HepG2 (cell line): ENCODE results near the gene USE1. TPM values are rescaled to one million over a fixed set of nuclear protein-coding genes. Genes with fewer than 3 reads are reported as not detected.

ENCODE experiments used
- ARHGAP35 ChIP-seq: sonication (generic); formaldehyde crosslinking; IDR thresholded peaks from 2 replicates; pipeline ENCODE4 v1.9.0; 2022; ENCODE audit warnings: mild to moderate bottlenecking, inconsistent platforms, moderate library complexity, missing genetic modification reagents, borderline replicate concordance
- DNMT3B ChIP-seq: conservative IDR thresholded peaks from 2 replicates; pipeline ENCODE4 v1.6.1; 2016; ENCODE audit warnings: missing biosample characterization, control low read depth
- ERF ChIP-seq: IDR thresholded peaks from 2 replicates; pipeline ENCODE4 v1.6.1; 2018; ENCODE audit warnings: missing biosample characterization, missing genetic modification reagents
- ETV5 ChIP-seq: IDR thresholded peaks from 2 replicates; pipeline ENCODE4 v1.6.1; 2018; ENCODE audit warnings: missing biosample characterization, missing genetic modification reagents, inconsistent platforms, borderline replicate concordance
- FOXA1 ChIP-seq, 2 experiments: fragments of 450-650 bp in 1 of 2; sonication (generic) in 1 of 2; formaldehyde crosslinking in 1 of 2; IDR thresholded peaks; 2 replicates each; pipeline versions ENCODE4 v1.4.0 to v1.6.1; 2016 to 2020; ENCODE audit warnings: missing genetic modification reagents in 1 of 2
- FOXA3 ChIP-seq: IDR thresholded peaks from 2 replicates; pipeline ENCODE4 v1.6.1; 2016; ENCODE audit warnings: missing genetic modification reagents, missing compliant biosample characterization
- GATAD1 ChIP-seq: IDR thresholded peaks from 2 replicates; pipeline ENCODE4 v1.6.1; 2016; ENCODE audit warnings: missing genetic modification reagents, missing compliant biosample characterization
- HNF4G ChIP-seq, 2 experiments: sonication (generic) in 1 of 2; formaldehyde crosslinking in 1 of 2; IDR thresholded peaks; 2 replicates each; pipeline versions ENCODE4 v1.4.0 to v1.6.1; 2011 to 2020; ENCODE audit warnings: borderline replicate concordance in 2 of 2, low read depth in 2 of 2, mild to moderate bottlenecking in 2 of 2, low read length in 1 of 2, missing genetic modification reagents in 1 of 2, moderate library complexity in 1 of 2
- ISL2 ChIP-seq: sonication (generic); formaldehyde crosslinking; IDR thresholded peaks from 2 replicates; pipeline ENCODE4 v1.5.0; 2020; ENCODE audit warnings: missing genetic modification reagents
- KMT2B ChIP-seq: IDR thresholded peaks from 2 replicates; pipeline ENCODE4 v1.6.1; 2016; ENCODE audit warnings: missing genetic modification reagents, missing compliant biosample characterization
- NFKB2 ChIP-seq: sonication (generic); formaldehyde crosslinking; IDR thresholded peaks from 2 replicates; pipeline ENCODE4 v1.4.0; 2020; ENCODE audit warnings: missing genetic modification reagents, borderline replicate concordance
- NFYC ChIP-seq: IDR thresholded peaks from 2 replicates; pipeline ENCODE4 v1.6.1; 2016; ENCODE audit warnings: missing genetic modification reagents, missing compliant biosample characterization
- NR2F2 ChIP-seq: IDR thresholded peaks from 2 replicates; pipeline ENCODE4 v1.6.1; 2012; ENCODE audit warnings: low read depth, inconsistent platforms, borderline replicate concordance
- SRY ChIP-seq: sonication (generic); formaldehyde crosslinking; IDR thresholded peaks from 2 replicates; pipeline ENCODE4 v1.8.0; 2022; ENCODE audit warnings: mild to moderate bottlenecking, missing genetic modification reagents
- THAP11 ChIP-seq: IDR thresholded peaks from 2 replicates; pipeline ENCODE4 v1.6.1; 2016; ENCODE audit warnings: missing biosample characterization, missing genetic modification reagents
- ZNF441 ChIP-seq: sonication (generic); formaldehyde crosslinking; IDR thresholded peaks from 2 replicates; pipeline ENCODE4 v1.7.0; 2021; ENCODE audit warnings: missing genetic modification reagents, borderline replicate concordance
- polyA plus RNA-seq, 8 experiments: library from polyadenylated mRNA; depleted of rRNA in 3 of 8; stranded (reverse) in 7 of 8; unstranded in 1 of 8; fragments of >200 nt; fragmentation: Illumina TruSeq in 4 of 8; extraction: Trizol in 4 of 8; gene quantifications; 2 replicates each; pipeline versions ENCODE4 v1.2.1 to v1.2.3, GENCODE V29; 2011 to 2016; ENCODE audit warnings: low read depth in 4 of 8, missing spikeins in 1 of 8, mixed read lengths in 1 of 8; ENCODE audit not compliant: insufficient read depth in 1 of 8
- total RNA-seq, 5 experiments: library from RNA; depleted of rRNA; stranded (reverse); fragments of >200 nt; fragmentation: Illumina TruSeq; extraction: Trizol; gene quantifications; 2 replicates each; pipeline ENCODE4 v1.2.3, GENCODE V29; 2016; ENCODE audit warnings: low read depth in 1 of 5
- TF ChIP-seq, protein P1 (sequence below): sonication (generic); formaldehyde crosslinking; IDR thresholded peaks from 2 replicates; pipeline ENCODE4 v1.8.0; 2022; ENCODE audit warnings: missing genetic modification reagents, mild to moderate bottlenecking, borderline replicate concordance
- TF ChIP-seq, protein P2 (sequence below): sonication (generic); formaldehyde crosslinking; IDR thresholded peaks from 2 replicates; pipeline ENCODE4 v1.5.1; 2020; ENCODE audit warnings: missing genetic modification reagents, mild to moderate bottlenecking, borderline replicate concordance
- TF ChIP-seq, protein P3 (sequence below): sonication (generic); formaldehyde crosslinking; IDR thresholded peaks from 2 replicates; pipeline ENCODE4 v1.5.0; 2020; ENCODE audit warnings: mild to moderate bottlenecking, missing genetic modification reagents
- TF ChIP-seq, protein P4 (sequence below): sonication (generic); formaldehyde crosslinking; IDR thresholded peaks from 2 replicates; pipeline ENCODE4 v1.8.1; 2022; ENCODE audit warnings: low read depth, mild to moderate bottlenecking, missing genetic modification reagents

USE1 gene
- total and polyA plus RNA-seq, 2 of the 13 experiments (the other 11 are each of a cell fraction or from before 2014, with no cell fraction given) = 9.9 to 17.6 TPM

DNA sequence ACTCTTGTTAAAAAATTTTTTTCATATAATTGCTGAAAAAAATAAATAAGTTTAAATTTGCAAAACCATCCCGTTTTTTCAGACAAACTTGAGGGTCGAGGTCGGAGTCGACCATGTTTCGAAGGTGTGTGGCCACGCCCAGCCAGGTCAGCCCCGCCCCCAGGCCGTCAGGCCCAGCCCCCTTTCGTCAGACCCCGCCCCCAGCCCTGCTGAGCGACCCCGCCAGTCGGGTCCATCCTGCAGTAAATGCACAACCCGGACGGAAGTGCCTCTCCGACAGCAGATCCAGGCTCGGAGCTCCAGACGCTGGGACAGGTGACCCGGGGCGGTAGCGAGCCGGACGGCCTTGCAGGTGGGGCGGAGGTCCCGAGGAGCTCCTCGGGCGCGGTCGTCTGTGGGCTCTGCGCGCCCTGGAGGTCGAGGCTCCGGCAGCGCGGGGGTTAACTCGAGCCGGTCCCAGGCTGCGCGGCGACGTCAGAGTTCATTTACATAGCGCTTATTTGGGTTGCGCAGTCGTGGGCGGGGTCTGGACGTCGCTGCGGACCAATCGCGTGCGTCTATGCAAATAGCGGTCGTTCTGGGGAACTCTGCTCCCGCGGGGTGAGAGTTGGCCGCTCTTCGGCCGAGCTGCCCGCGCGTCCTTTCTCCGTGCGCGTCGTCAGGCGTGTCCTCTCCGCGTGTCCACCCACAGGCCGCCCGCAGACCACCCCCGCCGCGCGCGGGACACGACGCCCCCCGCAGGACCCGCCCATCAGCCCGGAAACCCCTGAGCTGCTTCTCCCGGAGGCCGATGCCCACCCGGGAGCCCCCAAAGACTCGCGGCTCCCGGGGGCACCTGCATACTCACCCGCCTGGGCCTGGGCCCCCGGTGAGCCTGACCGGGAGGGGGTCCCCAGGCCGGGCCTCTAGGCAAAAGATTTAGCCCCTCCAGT is 11.1 kb downstream of the USE1 start, which contains the start of gene OCEL1 (continued):
- TF ChIP-seq, protein P1, sequence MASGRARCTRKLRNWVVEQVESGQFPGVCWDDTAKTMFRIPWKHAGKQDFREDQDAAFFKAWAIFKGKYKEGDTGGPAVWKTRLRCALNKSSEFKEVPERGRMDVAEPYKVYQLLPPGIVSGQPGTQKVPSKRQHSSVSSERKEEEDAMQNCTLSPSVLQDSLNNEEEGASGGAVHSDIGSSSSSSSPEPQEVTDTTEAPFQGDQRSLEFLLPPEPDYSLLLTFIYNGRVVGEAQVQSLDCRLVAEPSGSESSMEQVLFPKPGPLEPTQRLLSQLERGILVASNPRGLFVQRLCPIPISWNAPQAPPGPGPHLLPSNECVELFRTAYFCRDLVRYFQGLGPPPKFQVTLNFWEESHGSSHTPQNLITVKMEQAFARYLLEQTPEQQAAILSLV (CRISPR knock-in tag) = 0 out of 2 replicates have a peak, but pooled peaks have one; percentile 47
- peak; percentile 59; the same call in 1 of the 2 replicates for TF ChIP-seq GATAD1 (CRISPR knock-in tag)
- TF ChIP-seq ZNF441 (CRISPR knock-in tag) = no peak
- peak; percentile 20; the same call in 1 of the 2 replicates for TF ChIP-seq NR2F2
- peak; percentile 70; the same call in 1 of the 2 replicates for TF ChIP-seq THAP11
- no peak for TF ChIP-seq DNMT3B (CRISPR knock-in tag)
- peak; percentile 30 for TF ChIP-seq FOXA3
- TF ChIP-seq FOXA1 (IDR thresholded peaks at IDR 0.05) = no peak
- TF ChIP-seq FOXA1 (CRISPR knock-in tag; IDR thresholded peaks at IDR 0.05) = no peak; the same call in none of the 2 replicates
- peak; percentile 44; the same call in 1 of the 2 replicates for TF ChIP-seq ISL2 (CRISPR knock-in tag)
- TF ChIP-seq SRY (CRISPR knock-in tag) = peak; percentile 68
- TF ChIP-seq, protein P2, sequence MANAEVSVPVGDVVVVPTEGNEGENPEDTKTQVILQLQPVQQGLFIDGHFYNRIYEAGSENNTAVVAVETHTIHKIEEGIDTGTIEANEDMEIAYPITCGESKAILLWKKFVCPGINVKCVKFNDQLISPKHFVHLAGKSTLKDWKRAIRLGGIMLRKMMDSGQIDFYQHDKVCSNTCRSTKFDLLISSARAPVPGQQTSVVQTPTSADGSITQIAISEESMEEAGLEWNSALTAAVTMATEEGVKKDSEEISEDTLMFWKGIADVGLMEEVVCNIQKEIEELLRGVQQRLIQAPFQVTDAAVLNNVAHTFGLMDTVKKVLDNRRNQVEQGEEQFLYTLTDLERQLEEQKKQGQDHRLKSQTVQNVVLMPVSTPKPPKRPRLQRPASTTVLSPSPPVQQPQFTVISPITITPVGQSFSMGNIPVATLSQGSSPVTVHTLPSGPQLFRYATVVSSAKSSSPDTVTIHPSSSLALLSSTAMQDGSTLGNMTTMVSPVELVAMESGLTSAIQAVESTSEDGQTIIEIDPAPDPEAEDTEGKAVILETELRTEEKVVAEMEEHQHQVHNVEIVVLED (CRISPR knock-in tag) = peak; percentile 87
- TF ChIP-seq, protein P3, sequence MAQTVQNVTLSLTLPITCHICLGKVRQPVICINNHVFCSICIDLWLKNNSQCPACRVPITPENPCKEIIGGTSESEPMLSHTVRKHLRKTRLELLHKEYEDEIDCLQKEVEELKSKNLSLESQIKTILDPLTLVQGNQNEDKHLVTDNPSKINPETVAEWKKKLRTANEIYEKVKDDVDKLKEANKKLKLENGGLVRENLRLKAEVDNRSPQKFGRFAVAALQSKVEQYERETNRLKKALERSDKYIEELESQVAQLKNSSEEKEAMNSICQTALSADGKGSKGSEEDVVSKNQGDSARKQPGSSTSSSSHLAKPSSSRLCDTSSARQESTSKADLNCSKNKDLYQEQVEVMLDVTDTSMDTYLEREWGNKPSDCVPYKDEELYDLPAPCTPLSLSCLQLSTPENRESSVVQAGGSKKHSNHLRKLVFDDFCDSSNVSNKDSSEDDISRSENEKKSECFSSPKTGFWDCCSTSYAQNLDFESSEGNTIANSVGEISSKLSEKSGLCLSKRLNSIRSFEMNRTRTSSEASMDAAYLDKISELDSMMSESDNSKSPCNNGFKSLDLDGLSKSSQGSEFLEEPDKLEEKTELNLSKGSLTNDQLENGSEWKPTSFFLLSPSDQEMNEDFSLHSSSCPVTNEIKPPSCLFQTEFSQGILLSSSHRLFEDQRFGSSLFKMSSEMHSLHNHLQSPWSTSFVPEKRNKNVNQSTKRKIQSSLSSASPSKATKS (CRISPR knock-in tag) = no peak
- TF ChIP-seq KMT2B (CRISPR knock-in tag) = peak; percentile 47
- TF ChIP-seq HNF4G (IDR thresholded peaks at IDR 0.05; ENCODE audit: borderline replicate concordance, low read depth, low read length) = peak; percentile 50; the same call in 1 of the 2 replicates
- no peak; the same call in 1 of the 2 replicates for TF ChIP-seq HNF4G (CRISPR knock-in tag; IDR thresholded peaks at IDR 0.05; ENCODE audit: borderline replicate concordance, low read depth)
- TF ChIP-seq, protein P4, sequence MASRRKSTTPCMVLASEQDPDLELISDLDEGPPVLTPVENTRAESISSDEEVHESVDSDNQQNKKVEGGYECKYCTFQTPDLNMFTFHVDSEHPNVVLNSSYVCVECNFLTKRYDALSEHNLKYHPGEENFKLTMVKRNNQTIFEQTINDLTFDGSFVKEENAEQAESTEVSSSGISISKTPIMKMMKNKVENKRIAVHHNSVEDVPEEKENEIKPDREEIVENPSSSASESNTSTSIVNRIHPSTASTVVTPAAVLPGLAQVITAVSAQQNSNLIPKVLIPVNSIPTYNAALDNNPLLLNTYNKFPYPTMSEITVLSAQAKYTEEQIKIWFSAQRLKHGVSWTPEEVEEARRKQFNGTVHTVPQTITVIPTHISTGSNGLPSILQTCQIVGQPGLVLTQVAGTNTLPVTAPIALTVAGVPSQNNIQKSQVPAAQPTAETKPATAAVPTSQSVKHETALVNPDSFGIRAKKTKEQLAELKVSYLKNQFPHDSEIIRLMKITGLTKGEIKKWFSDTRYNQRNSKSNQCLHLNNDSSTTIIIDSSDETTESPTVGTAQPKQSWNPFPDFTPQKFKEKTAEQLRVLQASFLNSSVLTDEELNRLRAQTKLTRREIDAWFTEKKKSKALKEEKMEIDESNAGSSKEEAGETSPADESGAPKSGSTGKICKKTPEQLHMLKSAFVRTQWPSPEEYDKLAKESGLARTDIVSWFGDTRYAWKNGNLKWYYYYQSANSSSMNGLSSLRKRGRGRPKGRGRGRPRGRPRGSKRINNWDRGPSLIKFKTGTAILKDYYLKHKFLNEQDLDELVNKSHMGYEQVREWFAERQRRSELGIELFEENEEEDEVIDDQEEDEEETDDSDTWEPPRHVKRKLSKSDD (CRISPR knock-in tag) = 0 out of 2 replicates have a peak, but pooled peaks have one; percentile 4
- peak; percentile 61; the same call in 1 of the 2 replicates for TF ChIP-seq ARHGAP35 (CRISPR knock-in tag)
- TF ChIP-seq NFYC (CRISPR knock-in tag) = peak; percentile 71
- peak; percentile 71 for TF ChIP-seq ETV5 (CRISPR knock-in tag)
- TF ChIP-seq NFKB2 = peak; percentile 58; the same call in 1 of the 2 replicates
- TF ChIP-seq ERF (CRISPR knock-in tag) = peak; percentile 59
